Activated naive CD4-positive, alpha-beta T cell treated with anti-CD3 and anti-CD28 coated beads, Interleukin-2, amount 10 ng/mL, durations not matched to agents 7 days and 5 days (primary cell): ENCODE data around the gene NOX4.
"Not testable (repeated sequence)": the region's sequence is repeated elsewhere in the genome, so short reads cannot be mapped to it uniquely, and the experiment has no call there.

Experiments used
- CTCF ChIA-PET: fragments of 350-600 bp; sonication (Branson Sonifier 250); formaldehyde crosslinking; loops from one replicate; lab custom pipeline; 2021; ENCODE audit warnings: antibody characterized with exemption; lab: Charles Lee
- DNase-seq: peaks from one replicate; pipeline ENCODE4 v3.0.0-alpha.2; 2020
- H3K27ac Mint-ChIP-seq: one replicate; pipeline ENCODE4 v1.8.0; 2021; ENCODE audit warnings: mild to moderate bottlenecking, moderate library complexity, mixed read lengths
- H3K27me3 Mint-ChIP-seq: one replicate; pipeline ENCODE4 v1.8.0; 2021; ENCODE audit warnings: mild to moderate bottlenecking, mixed read lengths
- H3K36me3 Mint-ChIP-seq: one replicate; pipeline ENCODE4 v1.8.0; 2021; ENCODE audit warnings: mixed read lengths
- H3K4me1 Mint-ChIP-seq: one replicate; pipeline ENCODE4 v1.8.0; 2021; ENCODE audit warnings: mixed read lengths
- H3K4me3 Mint-ChIP-seq: one replicate; pipeline ENCODE4 v1.8.0; 2021; ENCODE audit warnings: mild to moderate bottlenecking, moderate library complexity, mixed read lengths
- H3K9me3 Mint-ChIP-seq: one replicate; pipeline ENCODE4 v1.8.0; 2021; ENCODE audit warnings: mixed read lengths

Gene NOX4

DNA sequence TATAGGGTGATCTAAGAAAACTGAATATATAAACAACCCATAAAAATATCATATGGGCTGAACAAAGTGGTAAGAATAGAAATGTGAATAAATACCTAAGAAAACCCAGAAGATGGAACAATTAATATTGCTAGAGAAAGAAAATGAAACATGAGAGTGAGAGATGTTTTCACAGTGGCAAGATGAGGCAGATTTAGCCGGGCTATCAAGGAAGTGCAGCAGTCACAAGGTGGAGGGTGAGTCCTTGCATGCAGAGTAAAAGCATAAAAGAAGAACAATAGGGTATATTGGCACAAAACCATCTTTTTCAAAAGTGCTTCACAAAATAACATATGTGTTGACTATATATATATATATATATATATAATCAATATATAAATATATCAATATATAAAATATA lies 49.6 kb downstream of the NOX4 start:
- CTCF ChIA-PET: no interaction called here
- Mint-ChIP-seq H3K36me3 (no peaks in the 10 kb centered on the region), H3K9me3 (no peaks in the 10 kb centered on the region), H3K27me3 (no peaks in the 10 kb centered on the region), H3K27ac (no peak overlapping the region), H3K4me1 (no peaks in the 10 kb centered on the region), H3K4me3 (no peak overlapping the region)
- no peak for DNase-seq

DNA sequence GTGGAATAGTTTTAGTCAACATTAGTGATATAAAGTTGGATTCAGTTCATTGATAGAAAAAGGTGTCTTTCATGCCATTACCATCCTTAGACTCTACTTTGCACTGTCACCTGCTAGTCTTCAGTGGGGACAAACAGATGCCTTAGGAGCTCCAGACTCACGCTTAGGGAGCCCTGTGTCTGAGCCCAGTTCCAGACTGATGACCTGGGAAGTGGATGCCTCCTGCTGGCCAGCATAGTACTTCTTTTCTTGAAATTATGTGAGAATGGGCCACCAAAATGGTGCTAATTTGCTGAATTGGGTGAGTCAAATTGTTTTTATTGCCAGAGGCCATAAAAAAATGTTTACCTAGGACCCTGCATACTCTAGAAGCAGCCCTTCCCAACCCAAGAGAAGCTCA lies 53.9 kb downstream of the NOX4 start:
- no peaks in the 10 kb centered on the region for H3K36me3 Mint-ChIP-seq
- no peaks in the 10 kb centered on the region for H3K9me3 Mint-ChIP-seq
- no peak for DNase-seq
- CTCF ChIA-PET: no interaction called here
- no peak overlapping the region for H3K4me3 Mint-ChIP-seq
- no peaks in the 10 kb centered on the region for H3K27me3 Mint-ChIP-seq
- H3K27ac Mint-ChIP-seq: no peak overlapping the region
- no peaks in the 10 kb centered on the region for H3K4me1 Mint-ChIP-seq

DNA sequence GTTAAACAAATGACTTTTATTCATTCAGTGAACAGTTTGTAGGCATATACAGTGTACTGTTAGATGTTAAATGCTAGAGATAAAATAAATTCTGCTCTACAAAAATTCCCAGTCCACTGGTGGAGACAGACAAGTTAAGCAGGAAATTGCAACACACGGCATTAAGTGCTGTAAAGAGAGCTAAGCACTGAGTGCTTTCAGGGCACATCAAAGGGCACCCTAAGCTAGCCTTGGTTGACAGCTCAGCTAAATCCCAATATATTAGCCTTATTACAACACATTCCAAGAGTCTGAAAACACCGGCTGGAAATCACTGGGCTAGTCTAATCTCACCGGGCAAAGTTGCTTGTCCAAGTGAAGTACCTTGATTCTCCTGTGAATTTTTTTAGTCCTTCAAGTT lies 55.1 kb downstream of the NOX4 start:
- CTCF ChIA-PET: no interaction called here
- Mint-ChIP-seq H3K4me3 (no peak overlapping the region), H3K27me3 (no peaks in the 10 kb centered on the region), H3K27ac (no peak overlapping the region), H3K4me1 (no peaks in the 10 kb centered on the region), H3K36me3 (no peaks in the 10 kb centered on the region), H3K9me3 (no peaks in the 10 kb centered on the region)
- no peak for DNase-seq

DNA sequence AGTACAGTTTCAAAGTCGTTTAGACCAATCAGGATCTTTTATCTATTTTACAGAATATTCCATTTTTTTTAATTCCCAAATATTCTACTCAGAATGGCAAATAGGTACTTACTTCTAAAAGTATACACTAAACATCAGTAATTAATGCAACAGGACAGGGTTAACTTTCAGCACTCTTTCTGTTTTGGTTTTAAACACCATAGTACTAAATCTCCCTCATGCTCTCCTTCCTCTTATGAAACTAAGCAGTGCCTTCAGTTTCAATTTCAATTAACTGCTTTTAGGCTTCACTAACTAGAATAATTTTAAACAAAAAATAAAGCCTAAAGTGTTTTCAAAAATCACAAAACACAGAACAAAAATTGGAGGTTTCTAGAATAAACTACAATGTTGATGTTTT lies 57.9 kb downstream of the NOX4 start:
- peaks cover 4% of the 10 kb centered on the region for H3K9me3 Mint-ChIP-seq
- H3K27ac Mint-ChIP-seq: no peak overlapping the region
- H3K4me1 Mint-ChIP-seq: no peaks in the 10 kb centered on the region
- no peaks in the 10 kb centered on the region for H3K36me3 Mint-ChIP-seq
- no peaks in the 10 kb centered on the region for H3K27me3 Mint-ChIP-seq
- no peak overlapping the region for H3K4me3 Mint-ChIP-seq
- DNase-seq: no peak
- CTCF ChIA-PET: no interaction called here

DNA sequence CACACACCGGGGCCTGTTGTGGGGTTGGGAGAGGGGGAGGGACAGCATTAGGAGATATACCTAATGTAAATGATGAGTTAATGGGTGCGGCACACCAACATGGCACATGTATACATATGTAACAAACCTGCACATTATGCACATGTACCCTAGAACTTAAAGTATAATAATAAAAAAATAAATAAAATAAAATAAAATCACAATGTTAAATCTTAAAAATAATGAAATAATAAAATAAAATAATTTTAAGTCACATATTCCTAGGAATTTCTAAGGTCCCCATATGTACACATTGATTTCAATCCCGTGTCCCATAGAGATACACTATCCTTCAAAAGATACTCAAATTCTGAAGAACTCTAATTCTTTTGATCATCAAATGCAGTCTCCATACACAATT lies 59.0 kb downstream of the NOX4 start:
- H3K9me3 Mint-ChIP-seq, H3K27me3 Mint-ChIP-seq, CTCF ChIA-PET, H3K27ac Mint-ChIP-seq, DNase-seq, H3K36me3 Mint-ChIP-seq, H3K4me3 Mint-ChIP-seq, H3K4me1 Mint-ChIP-seq: not testable (repeated sequence)

DNA sequence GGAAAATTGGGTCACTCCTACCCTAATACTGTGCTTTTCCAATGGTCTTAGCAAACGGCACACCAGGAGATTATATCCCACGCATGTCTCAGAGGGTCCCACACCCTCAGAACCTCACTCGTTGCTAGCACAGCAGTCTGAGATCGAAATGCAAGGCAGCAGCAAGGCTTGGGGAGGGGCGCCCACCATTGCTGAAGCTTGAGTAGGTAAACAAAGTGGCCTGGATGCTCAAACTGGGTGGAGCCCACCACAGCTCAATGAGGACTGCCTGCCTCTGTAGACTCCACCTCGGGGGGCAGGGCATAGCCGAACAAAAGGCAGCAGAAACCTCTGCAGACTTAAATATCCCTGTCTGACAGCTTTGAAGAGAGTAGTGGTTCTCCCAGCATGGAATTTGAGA lies 64.7 kb downstream of the NOX4 start:
- H3K4me1 Mint-ChIP-seq, H3K27ac Mint-ChIP-seq, H3K36me3 Mint-ChIP-seq, CTCF ChIA-PET, DNase-seq, H3K9me3 Mint-ChIP-seq, H3K27me3 Mint-ChIP-seq, H3K4me3 Mint-ChIP-seq: not testable (repeated sequence)

DNA sequence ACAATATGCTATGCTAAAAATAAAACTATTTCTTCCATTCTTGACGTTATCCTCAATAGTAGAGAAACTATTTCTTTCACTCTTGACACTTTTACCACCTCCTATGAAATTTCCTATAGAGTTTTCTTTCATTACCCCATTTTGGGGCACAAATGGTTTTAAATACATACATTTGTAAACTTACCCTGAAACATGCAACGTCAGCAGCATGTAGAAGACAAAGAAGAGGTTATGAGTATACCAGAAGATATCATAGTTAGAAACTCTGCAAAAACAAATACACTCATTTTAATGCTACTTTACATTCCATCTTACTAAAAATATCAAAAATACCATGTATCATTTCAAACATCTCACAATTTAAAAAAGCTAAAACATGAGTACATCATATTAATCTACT lies 69.5 kb downstream of the NOX4 start:
- no peak overlapping the region for H3K27ac Mint-ChIP-seq

DNA sequence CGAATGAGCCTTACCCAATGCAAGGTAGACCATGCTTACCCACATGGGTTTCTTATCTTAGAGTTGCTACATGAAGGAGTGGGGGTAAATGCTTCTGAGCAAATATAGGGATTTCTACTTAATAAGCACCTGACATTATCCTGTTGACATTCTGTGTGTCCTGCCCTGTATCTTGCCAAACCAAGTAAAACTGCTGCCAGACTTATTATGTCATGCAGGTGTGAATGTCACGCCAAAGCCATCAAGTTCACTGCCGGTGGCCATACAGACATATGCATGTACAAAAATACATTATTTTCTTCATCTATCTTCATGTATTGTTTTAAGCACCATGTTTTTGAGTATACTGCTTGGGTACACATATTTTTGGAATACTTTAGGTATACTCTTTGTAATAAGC lies 70.2 kb downstream of the NOX4 start:
- Mint-ChIP-seq H3K9me3 (no peaks in the 10 kb centered on the region), H3K36me3 (no peaks in the 10 kb centered on the region), H3K27ac (no peak overlapping the region), H3K27me3 (no peaks in the 10 kb centered on the region), H3K4me1 (no peaks in the 10 kb centered on the region), H3K4me3 (no peak overlapping the region)
- CTCF ChIA-PET: no interaction called here
- DNase-seq: no peak

More for the DNA sequence above, 69.5 kb downstream of the NOX4 start:
- CTCF ChIA-PET: no interaction called here
- Mint-ChIP-seq H3K4me3 (no peak overlapping the region), H3K4me1 (no peaks in the 10 kb centered on the region), H3K27me3 (no peaks in the 10 kb centered on the region), H3K9me3 (no peaks in the 10 kb centered on the region), H3K36me3 (no peaks in the 10 kb centered on the region)
- no peak for DNase-seq

DNA sequence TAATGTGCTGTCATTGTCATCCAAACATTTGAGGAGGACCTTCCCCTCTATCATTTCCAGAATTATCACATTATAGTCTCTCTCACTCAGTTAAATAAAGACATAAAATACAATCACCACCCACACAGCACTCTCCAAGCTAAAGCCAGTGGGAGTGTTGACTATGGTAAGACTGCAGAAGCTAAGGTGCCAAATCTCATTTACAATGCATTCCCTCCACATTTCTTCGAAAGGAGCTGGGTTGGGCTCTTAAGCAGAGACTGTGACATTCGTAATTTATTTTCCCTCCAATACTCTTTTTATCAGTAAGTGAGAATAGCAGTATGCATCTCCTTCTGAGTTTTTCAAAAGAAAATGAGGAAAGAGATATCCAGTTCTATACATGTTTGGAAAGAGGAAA lies 74.2 kb downstream of the NOX4 start:
- Mint-ChIP-seq H3K4me3 (no peak overlapping the region), H3K36me3 (no peaks in the 10 kb centered on the region), H3K27ac (no peak overlapping the region), H3K27me3 (no peaks in the 10 kb centered on the region), H3K4me1 (no peaks in the 10 kb centered on the region), H3K9me3 (no peaks in the 10 kb centered on the region)
- CTCF ChIA-PET: no interaction called here
- no peak for DNase-seq

DNA sequence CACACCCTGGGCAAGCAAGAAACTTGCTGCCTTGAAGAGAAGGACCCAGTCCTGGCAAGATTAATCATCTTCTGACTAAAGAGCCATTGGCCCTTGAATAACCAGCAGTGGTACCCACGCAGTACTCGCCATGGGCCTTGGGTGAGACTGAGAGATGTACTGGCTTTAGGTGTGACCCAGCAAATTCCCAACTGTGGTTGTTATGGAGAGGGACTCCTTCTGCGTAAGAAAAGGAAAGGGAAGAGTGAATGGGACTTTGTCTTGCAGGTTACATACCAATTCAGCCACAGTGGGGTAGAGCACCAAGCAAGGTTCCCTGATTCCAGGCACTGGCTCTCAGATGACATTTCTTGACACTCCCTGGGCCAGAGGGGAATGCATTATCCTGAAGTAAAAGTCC lies 80.1 kb downstream of the NOX4 start:
- not testable (repeated sequence) for H3K36me3 Mint-ChIP-seq, H3K27me3 Mint-ChIP-seq

DNA sequence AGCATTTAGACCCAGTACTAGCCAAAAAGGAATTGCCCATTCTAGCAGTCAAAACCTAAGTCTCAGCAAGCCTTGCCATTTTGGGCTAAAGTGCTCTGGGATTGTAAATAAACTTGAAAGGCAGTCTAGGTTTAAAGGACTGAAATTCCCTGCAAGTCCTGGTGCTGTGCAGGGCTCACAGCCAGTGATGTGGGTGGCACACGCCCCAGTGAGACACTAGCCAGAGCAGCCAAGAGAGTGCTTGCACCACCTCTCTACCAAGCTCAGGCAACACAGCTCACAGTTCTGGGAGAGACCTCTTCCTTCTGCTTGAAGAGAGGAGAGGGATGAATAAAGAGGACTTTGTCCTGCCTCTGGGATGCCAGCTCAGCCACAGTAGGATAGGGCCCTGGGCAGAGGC lies 80.5 kb downstream of the NOX4 start:
- H3K27ac Mint-ChIP-seq, H3K9me3 Mint-ChIP-seq, H3K27me3 Mint-ChIP-seq, CTCF ChIA-PET, H3K4me1 Mint-ChIP-seq, H3K4me3 Mint-ChIP-seq, DNase-seq, H3K36me3 Mint-ChIP-seq: not testable (repeated sequence)

More for the DNA sequence above, 80.1 kb downstream of the NOX4 start:
- H3K4me3 Mint-ChIP-seq, H3K4me1 Mint-ChIP-seq, H3K9me3 Mint-ChIP-seq, H3K27ac Mint-ChIP-seq, CTCF ChIA-PET, DNase-seq: not testable (repeated sequence)

DNA sequence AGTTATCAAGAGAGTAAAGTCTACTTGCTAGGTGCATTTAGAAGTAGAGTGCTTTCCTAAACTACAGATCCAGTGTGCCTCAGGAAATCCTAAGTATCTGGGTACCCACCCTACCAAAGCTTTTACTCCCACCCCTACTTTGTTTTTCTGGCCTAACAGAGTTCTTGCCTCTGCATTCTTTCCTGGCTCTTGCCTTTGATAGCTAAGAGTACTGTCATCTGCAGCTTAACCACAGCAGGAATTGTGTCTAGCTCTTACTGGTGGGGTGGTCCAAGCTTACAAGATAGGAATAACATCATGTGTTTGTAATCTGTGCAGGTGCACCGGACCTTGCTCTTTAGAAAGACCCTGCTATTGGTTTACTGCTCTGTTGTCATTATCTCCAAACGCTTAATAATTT lies 82.7 kb downstream of the NOX4 start:
- H3K4me1 Mint-ChIP-seq, CTCF ChIA-PET, H3K36me3 Mint-ChIP-seq, H3K4me3 Mint-ChIP-seq, H3K27ac Mint-ChIP-seq, H3K9me3 Mint-ChIP-seq, DNase-seq, H3K27me3 Mint-ChIP-seq: not testable (repeated sequence)

DNA sequence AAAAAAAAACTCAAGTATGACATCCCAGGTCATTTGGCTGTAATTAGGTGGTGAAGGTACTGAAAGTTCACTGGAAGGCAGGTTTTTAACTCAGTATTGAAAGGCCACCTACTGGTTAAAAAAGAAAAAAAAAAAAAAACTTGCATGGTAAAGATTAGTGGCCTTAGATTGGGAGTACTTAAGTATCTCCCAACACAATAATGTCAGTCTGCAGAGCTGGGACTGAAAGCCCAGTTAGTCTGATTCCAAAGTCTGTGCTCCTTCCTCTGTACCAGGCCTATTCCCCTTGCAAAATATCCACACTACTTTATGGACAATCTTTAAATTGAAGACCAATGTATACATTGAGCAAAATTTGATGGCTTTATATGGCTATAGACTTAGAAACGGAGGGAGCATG lies 85.5 kb downstream of the NOX4 start:
- H3K27me3 Mint-ChIP-seq: no peaks in the 10 kb centered on the region
- H3K27ac Mint-ChIP-seq: no peak overlapping the region
- H3K4me3 Mint-ChIP-seq: no peak overlapping the region
- H3K4me1 Mint-ChIP-seq: no peaks in the 10 kb centered on the region
- H3K36me3 Mint-ChIP-seq: no peaks in the 10 kb centered on the region
- CTCF ChIA-PET: no interaction called here
- DNase-seq: no peak
- no peaks in the 10 kb centered on the region for H3K9me3 Mint-ChIP-seq

DNA sequence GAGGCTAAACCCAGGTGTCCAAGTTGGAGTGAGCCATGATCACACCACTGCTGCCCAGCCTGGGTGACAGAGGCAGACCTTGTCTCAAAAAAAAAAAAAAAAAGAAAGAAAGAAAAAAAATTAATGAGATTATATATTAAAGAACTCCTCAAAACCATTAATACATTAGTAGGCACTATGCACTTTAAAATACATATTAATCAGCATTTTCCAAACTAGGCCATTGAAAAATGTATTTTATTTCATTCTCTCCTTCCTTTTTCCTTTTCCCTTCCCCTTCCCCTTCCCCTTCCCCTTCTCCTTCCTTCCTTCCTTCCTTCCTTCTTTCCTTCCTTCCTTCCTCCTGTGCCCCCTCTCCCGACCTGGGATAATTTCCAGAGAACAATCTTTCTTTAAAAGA lies 99.5 kb downstream of the NOX4 start:
- H3K27me3 Mint-ChIP-seq, CTCF ChIA-PET, H3K9me3 Mint-ChIP-seq, H3K4me1 Mint-ChIP-seq, H3K36me3 Mint-ChIP-seq, H3K27ac Mint-ChIP-seq, DNase-seq, H3K4me3 Mint-ChIP-seq: not testable (repeated sequence)

DNA sequence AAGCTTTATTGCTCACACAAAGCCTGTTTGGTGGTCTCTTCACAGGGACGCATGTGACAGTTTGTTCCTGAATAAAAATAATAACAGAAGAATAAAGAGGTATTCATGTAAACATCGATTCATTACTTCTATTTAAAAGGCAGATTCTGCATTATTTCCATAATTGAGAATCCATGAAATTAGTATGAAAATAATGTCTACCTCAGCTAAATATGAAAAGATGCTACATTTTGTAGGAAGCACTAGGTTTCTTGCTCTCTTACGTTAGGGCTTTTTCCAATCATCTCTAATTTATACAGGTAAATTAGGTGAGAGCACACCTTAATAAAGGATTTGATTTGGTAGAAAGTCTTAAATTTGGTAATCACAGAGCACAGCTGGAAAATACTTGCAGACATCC lies 103.7 kb downstream of the NOX4 start:
- H3K4me1 Mint-ChIP-seq, H3K4me3 Mint-ChIP-seq, DNase-seq, H3K9me3 Mint-ChIP-seq, CTCF ChIA-PET, H3K27ac Mint-ChIP-seq, H3K27me3 Mint-ChIP-seq, H3K36me3 Mint-ChIP-seq: not testable (repeated sequence)

DNA sequence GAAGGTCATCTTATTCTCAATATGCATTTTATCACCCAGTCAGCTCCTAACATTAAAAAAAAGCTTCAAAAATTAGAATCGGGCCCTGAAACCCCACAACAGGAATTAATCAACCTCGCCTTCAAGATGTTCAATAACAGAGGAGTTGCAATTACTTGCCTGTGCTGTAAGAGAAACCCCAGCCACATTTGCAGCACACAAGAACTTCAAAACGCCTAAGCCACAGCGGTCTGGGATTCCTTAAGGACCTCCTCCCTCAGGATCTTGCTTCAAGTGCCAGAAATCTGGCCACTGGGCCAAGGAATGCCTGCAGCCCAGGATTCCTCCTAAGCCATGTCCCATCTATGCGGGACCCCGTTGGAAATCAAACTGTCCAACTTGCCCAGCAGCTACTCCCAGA lies 108.2 kb downstream of the NOX4 start:
- H3K27me3 Mint-ChIP-seq, H3K36me3 Mint-ChIP-seq, H3K4me3 Mint-ChIP-seq, H3K9me3 Mint-ChIP-seq, DNase-seq, H3K27ac Mint-ChIP-seq, H3K4me1 Mint-ChIP-seq, CTCF ChIA-PET: not testable (repeated sequence)
